IPS-18a (cell line): ENCODE measurements around the gene CECR2.

Experiments used
- H3K27ac ChIP-seq: one replicate; pipeline ENCODE4 v1.5.1; 2013; ENCODE audit warnings: low read length
- H3K27me3 ChIP-seq: one replicate; pipeline ENCODE4 v1.6.1; 2013; ENCODE audit warnings: mild to moderate bottlenecking, low read length; ENCODE audit not compliant: control insufficient read depth, insufficient read depth
- H3K36me3 ChIP-seq: one replicate; pipeline ENCODE4 v1.6.1; 2013; ENCODE audit warnings: low read depth, low read length; ENCODE audit not compliant: control insufficient read depth
- H3K4me1 ChIP-seq: one replicate; pipeline ENCODE4 v1.6.1; 2013; ENCODE audit warnings: low read depth, low read length; ENCODE audit not compliant: control insufficient read depth
- H3K4me3 ChIP-seq: one replicate; pipeline ENCODE4 v1.5.1; 2013; ENCODE audit warnings: low read length
- H3K9ac ChIP-seq: one replicate; pipeline ENCODE4 v1.6.1; 2013; ENCODE audit warnings: mild to moderate bottlenecking, low read length, moderate library complexity
- H3K9me3 ChIP-seq: one replicate; pipeline ENCODE4 v1.6.1; 2013; ENCODE audit warnings: low read depth, low read length; ENCODE audit not compliant: control insufficient read depth

The CECR2 gene

DNA sequence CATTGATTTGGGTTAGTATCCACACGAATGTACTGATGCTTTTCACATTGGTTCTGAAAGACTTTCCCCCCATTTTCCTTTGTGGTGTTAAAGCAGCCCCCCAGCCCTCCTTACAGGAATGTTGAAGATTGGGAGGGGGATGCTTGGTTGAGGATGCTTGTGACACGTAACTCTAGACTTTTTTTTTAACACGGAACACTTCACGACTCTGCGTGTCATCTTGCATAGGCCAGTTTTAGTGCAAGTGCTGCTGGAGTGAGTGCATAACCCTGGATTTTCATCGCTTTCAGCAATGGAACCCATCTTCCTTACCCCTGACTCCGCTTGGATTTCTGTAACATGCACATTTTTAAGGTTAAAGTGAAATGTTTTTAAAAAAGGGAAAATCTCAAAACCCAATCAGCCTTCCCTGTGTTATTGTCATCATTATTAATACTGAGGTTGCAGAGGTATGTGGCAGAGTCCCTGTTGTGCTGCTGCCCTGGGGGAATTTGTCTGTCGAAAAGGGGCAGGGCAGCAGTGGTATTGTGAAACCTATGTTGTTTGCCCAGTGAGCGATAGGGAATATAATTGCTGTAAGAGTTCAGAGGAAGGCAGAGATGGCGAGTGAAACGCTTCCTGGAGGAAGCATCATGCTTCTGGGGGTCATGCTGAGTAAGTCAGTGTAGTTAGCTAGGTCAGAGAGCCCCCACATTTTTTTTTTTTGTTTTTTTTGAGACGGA lies 12.1 kb downstream of the CECR2 start:
- Histone ChIP-seq H3K27me3 (no peaks in the 10 kb centered on the region), H3K9me3 (no peaks in the 10 kb centered on the region), H3K4me3 (no peak overlapping the region), H3K9ac (no peak overlapping the region), H3K36me3 (no peaks in the 10 kb centered on the region), H3K27ac (no peak overlapping the region), H3K4me1 (peaks cover 61% of the 10 kb centered on the region)

DNA sequence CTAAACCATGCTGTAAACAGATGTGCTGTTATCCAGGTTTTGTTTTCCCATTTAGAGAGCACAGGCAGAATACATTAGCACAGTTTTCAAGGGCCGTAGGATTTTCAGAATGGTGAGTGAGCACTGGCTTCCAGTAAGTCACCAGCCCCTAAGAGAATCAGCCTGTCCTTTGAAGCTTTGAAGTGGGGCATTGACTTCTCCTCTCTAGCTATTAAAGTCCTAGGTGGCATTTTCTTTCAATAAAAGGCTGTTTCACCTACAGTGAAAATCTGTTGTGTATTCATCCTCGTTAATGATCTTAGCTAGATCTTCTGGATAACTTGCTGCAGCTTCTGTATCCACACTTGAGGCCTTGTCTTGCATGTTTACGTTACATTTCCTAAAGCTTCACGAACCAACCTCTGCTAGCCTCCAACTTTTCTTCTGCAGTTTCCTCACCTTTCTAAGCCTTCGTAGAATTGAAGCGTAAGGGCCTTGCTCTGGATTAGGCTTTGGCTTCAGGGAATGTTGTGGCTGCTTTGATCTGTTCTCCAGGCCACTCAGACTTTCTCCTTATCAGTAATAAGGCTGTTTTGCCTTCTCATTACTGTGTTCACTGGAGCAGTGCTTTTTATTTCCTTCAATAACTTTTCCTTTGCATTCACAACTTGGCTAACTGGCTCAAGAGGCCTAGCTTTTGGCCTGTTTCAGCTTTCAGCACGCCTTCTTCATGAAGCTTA lies 15.5 kb downstream of the CECR2 start:
- Histone ChIP-seq H3K27me3 (no peaks in the 10 kb centered on the region), H3K4me1 (peaks cover 52% of the 10 kb centered on the region), H3K36me3 (peaks cover 9% of the 10 kb centered on the region), H3K9me3 (no peaks in the 10 kb centered on the region), H3K4me3 (no peak overlapping the region), H3K9ac (no peak overlapping the region), H3K27ac (no peak overlapping the region)

GRCh38 chr22:17387356-17387755 lies 18.1 kb downstream of the CECR2 start:
- Histone ChIP-seq H3K27me3 (no peaks in the 10 kb centered on the region), H3K9me3 (no peaks in the 10 kb centered on the region), H3K27ac (no peak overlapping the region), H3K4me3 (no peak overlapping the region), H3K9ac (no peak overlapping the region), H3K36me3 (peaks cover 16% of the 10 kb centered on the region), H3K4me1 (peaks cover 38% of the 10 kb centered on the region)

- Histone ChIP-seq H3K4me3 (no peak overlapping the region), H3K36me3 (peaks cover 16% of the 10 kb centered on the region), H3K27me3 (no peaks in the 10 kb centered on the region), H3K4me1 (peaks cover 38% of the 10 kb centered on the region), H3K9ac (no peak overlapping the region), H3K27ac (no peak overlapping the region), H3K9me3 (no peaks in the 10 kb centered on the region)
These were observed 19.0 kb downstream of the CECR2 start for GRCh38 chr22:17388235-17388634.

DNA sequence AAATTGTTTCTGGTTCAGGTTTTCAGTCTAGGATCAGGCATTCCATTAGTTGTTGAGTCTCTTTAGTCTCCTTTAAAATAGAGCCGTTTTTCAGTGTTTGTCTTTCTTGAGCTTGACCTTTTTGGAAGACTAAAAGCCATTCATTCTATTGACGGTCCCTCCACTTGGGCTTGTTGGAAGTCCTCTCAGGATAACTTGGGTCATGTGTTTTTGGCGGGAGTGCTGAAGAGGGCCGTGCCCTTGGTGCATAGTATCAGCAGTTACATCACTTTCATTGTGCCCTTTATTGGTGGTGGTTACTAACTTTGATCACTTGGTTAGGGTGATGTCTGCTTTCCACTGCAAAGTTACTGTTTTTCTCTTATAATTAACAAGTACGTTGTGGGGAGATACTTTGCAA lies 20.8 kb downstream of the CECR2 start:
- H3K4me3 ChIP-seq: no peak overlapping the region
- H3K27ac ChIP-seq: no peak overlapping the region
- peaks cover 16% of the 10 kb centered on the region for H3K36me3 ChIP-seq
- H3K4me1 ChIP-seq: peaks cover 33% of the 10 kb centered on the region
- no peaks in the 10 kb centered on the region for H3K9me3 ChIP-seq
- H3K27me3 ChIP-seq: no peaks in the 10 kb centered on the region
- H3K9ac ChIP-seq: no peak overlapping the region

DNA sequence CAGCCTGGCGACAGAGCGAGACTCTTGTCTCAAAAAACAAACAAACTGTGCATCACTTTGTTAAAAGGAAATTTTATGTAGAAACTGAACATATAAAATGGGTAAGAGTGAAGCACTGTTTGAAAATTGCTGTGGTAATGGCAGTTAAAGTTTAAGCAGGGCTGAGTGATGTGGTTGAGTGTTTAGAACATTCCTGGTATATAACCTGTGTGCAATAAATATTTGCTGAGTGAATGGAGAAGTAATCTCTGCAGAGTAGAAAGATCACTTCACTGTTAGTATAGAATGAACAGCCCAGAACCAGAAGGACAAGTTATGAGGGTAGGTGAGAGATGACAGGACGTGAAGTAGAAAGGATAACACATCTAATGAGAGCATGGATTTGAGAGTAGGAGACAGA lies 27.3 kb downstream of the CECR2 start:
- H3K27ac ChIP-seq: no peak overlapping the region
- no peaks in the 10 kb centered on the region for H3K27me3 ChIP-seq
- H3K36me3 ChIP-seq: no peaks in the 10 kb centered on the region
- no peak overlapping the region for H3K9ac ChIP-seq
- no peak overlapping the region for H3K4me3 ChIP-seq
- peaks cover 10% of the 10 kb centered on the region for H3K4me1 ChIP-seq
- no peaks in the 10 kb centered on the region for H3K9me3 ChIP-seq

GRCh38 chr22:17397756-17398547 lies 28.7 kb downstream of the CECR2 start:
- H3K27ac ChIP-seq: no peak overlapping the region

GRCh38 chr22:17400305-17400704 lies 31.0 kb downstream of the CECR2 start:
- no peaks in the 10 kb centered on the region for H3K36me3 ChIP-seq
- no peak overlapping the region for H3K4me3 ChIP-seq
- no peaks in the 10 kb centered on the region for H3K27me3 ChIP-seq
- H3K4me1 ChIP-seq: peaks cover 10% of the 10 kb centered on the region
- H3K9ac ChIP-seq: no peak overlapping the region
- no peak overlapping the region for H3K27ac ChIP-seq
- H3K9me3 ChIP-seq: no peaks in the 10 kb centered on the region

More at GRCh38 chr22:17397756-17398547, 28.7 kb downstream of the CECR2 start:
- Histone ChIP-seq H3K36me3 (no peaks in the 10 kb centered on the region), H3K27me3 (no peaks in the 10 kb centered on the region), H3K4me1 (peaks cover 10% of the 10 kb centered on the region), H3K9ac (no peak overlapping the region), H3K9me3 (no peaks in the 10 kb centered on the region), H3K4me3 (no peak overlapping the region)

DNA sequence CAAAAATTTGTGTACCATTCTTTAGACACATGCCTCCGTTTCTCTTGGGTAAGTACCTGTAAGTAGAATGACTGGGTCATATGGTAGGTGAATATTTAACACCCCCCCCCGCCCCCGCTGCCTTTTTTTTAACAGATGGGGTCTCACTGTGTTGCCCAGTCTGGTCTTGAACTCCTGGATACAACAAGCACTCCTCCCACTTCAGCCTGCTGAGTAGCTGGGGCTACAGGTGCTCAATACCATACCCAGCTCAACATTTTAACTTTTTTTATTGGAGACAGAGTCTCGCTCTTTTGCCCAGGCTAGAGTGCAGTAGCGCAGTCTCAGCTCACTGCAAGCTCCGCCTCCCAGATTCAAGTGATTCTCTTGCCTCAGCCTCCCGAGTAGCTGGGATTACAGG lies 32.5 kb downstream of the CECR2 start:
- Histone ChIP-seq H3K9ac (no peak overlapping the region), H3K36me3 (no peaks in the 10 kb centered on the region), H3K9me3 (no peaks in the 10 kb centered on the region), H3K4me1 (peaks cover 10% of the 10 kb centered on the region), H3K4me3 (no peak overlapping the region), H3K27me3 (no peaks in the 10 kb centered on the region), H3K27ac (no peak overlapping the region)

- H3K4me3 ChIP-seq: no peak overlapping the region
- H3K27ac ChIP-seq: no peak overlapping the region
- no peaks in the 10 kb centered on the region for H3K27me3 ChIP-seq
- H3K9me3 ChIP-seq: no peaks in the 10 kb centered on the region
- H3K9ac ChIP-seq: no peak overlapping the region
- H3K36me3 ChIP-seq: no peaks in the 10 kb centered on the region
- peaks cover 10% of the 10 kb centered on the region for H3K4me1 ChIP-seq
These were observed 33.0 kb downstream of the CECR2 start for GRCh38 chr22:17402293-17402692.

GRCh38 chr22:17403906-17404305 lies 34.6 kb downstream of the CECR2 start:
- H3K9ac ChIP-seq: no peak overlapping the region

More at GRCh38 chr22:17403906-17404305, 34.6 kb downstream of the CECR2 start:
- Histone ChIP-seq H3K27ac (no peak overlapping the region), H3K4me1 (peaks cover 6% of the 10 kb centered on the region), H3K9me3 (no peaks in the 10 kb centered on the region), H3K36me3 (no peaks in the 10 kb centered on the region), H3K27me3 (no peaks in the 10 kb centered on the region), H3K4me3 (no peak overlapping the region)
